Astrocyte of the cerebellum (primary cell): ENCODE data around the gene DOCK1.

ENCODE experiments used
- DNase-seq: peaks from one replicate; pipeline ENCODE4 v3.0.0-alpha.2; 2011; ENCODE audit warnings: low read depth
- H3K4me3 ChIP-seq: 2 replicates; pipeline ENCODE4 v1.5.1; 2011; ENCODE audit warnings: mild to moderate bottlenecking, low read depth, low read length, moderate library complexity
- in situ Hi-C: cut with HindIII; loops from 2 replicates; pipeline ENCODE4 v1.10.0; 2017; ENCODE audit warnings: low sequenced_read_pairs
- TF ChIP-seq, protein P1 (sequence below): IDR thresholded peaks from 2 replicates; pipeline ENCODE4 v1.5.1; 2012; ENCODE audit warnings: low read length, low read depth, moderate library complexity, mild to moderate bottlenecking; ENCODE audit errors: missing control alignments

Gene DOCK1

DNA sequence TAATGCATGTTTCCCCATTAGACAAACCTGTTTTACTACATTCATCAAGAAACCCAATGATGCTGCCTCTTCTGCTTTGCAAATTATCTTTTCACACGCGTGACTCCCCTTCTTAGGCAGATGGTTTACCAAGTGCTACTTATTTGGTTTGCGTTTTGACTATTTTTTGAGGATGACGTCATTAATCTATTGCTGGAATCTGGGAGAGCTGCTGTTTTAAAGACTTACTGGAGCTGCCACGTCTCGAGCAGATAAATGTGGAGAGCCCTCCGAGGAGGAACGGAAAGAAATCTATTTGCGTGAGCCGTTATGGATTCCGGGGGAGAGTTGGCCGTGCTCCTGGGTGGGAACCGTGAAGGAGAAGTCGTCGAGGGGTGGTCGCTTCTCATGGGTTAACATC is 271.4 kb downstream of the DOCK1 start:
- no peak for DNase-seq
- in situ Hi-C loops: no loop called here
- TF ChIP-seq, protein P1, sequence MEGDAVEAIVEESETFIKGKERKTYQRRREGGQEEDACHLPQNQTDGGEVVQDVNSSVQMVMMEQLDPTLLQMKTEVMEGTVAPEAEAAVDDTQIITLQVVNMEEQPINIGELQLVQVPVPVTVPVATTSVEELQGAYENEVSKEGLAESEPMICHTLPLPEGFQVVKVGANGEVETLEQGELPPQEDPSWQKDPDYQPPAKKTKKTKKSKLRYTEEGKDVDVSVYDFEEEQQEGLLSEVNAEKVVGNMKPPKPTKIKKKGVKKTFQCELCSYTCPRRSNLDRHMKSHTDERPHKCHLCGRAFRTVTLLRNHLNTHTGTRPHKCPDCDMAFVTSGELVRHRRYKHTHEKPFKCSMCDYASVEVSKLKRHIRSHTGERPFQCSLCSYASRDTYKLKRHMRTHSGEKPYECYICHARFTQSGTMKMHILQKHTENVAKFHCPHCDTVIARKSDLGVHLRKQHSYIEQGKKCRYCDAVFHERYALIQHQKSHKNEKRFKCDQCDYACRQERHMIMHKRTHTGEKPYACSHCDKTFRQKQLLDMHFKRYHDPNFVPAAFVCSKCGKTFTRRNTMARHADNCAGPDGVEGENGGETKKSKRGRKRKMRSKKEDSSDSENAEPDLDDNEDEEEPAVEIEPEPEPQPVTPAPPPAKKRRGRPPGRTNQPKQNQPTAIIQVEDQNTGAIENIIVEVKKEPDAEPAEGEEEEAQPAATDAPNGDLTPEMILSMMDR: no peak
- no peak overlapping the region for H3K4me3 ChIP-seq

- in situ Hi-C loops: no loop called here
- DNase-seq: no peak
- TF ChIP-seq, protein P1: no peak
- no peak overlapping the region for H3K4me3 ChIP-seq
Measured at GRCh38 chr10:127179612-127180250, 274.5 kb downstream of the DOCK1 start.

- DNase-seq: peak; percentile 23
- in situ Hi-C loops: no loop called here
- H3K4me3 ChIP-seq: no peak overlapping the region
- TF ChIP-seq, protein P1: no peak
Measured at GRCh38 chr10:127182161-127182560, 276.9 kb downstream of the DOCK1 start.

DNA sequence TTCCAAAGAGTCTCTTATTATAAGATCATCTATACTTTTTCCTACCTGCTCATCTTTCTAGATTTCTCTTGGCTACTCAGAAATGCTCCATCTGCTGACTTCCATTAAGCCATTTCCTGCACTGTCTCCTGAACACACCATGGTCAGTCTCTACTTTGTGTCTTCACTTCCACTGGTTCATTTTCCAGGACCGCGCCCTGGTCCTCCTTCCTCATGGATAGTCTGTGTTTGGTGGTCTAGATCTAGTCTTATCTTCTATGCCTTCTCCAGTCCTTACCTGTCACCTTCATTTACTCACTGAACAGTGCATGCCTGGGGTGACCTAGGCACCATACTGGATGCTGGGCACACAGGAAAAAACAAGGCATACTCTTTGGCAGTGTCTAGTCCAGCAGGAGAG is 279.4 kb downstream of the DOCK1 start:
- TF ChIP-seq, protein P1: no peak
- in situ Hi-C loops: no loop called here
- H3K4me3 ChIP-seq: no peak overlapping the region
- no peak for DNase-seq

DNA sequence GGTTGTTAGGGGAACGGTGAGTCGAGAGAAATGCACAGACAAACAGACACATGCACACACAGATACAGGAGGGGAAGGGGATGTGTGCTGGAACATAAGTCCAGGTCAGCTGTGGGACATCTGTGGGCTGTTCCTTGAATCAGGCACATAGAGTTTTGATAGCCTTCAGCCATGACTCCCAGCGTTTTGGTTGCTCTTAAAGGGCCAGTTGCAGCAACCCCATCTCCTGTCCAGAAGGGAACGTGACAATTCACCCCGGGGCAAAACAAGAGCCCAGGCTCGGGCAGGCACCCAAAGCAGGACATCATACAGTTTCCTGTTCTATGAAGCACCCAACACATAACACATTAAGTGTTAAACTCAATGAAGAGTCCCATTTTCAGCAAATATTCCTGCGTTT is 281.6 kb downstream of the DOCK1 start:
- no peak for DNase-seq
- H3K4me3 ChIP-seq: no peak overlapping the region
- TF ChIP-seq, protein P1: no peak
- in situ Hi-C loops: no loop called here

DNA sequence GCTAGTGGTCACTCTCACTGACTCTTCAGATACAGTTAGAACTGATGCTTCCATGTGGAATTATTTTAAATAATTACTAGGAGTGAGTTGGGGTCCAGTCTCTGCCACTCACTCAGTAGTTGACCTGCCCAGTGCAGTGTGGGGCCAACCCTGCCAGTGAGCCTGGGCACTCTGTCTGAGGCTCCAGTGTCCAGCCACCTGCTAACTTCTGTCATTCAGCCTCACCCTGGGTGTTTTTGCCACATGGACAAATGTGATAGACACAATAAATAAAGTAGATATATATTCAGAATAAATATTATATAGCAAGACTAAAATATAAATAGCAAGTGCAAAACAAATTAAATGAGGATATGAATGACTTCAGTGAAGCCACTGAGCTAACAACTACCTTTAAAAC is 284.0 kb downstream of the DOCK1 start:
- DNase-seq: no peak
- TF ChIP-seq, protein P1: no peak
- in situ Hi-C loops: no loop called here
- no peak overlapping the region for H3K4me3 ChIP-seq
